ENCODE data around the gene ANKRD31. TPM values are rescaled to one million over a fixed set of nuclear protein-coding genes. Genes with fewer than 3 reads are reported as not detected.
A peak's percentile ranks its signal among the peaks of the same experiment; 100 is the strongest.
"Not testable (repeated sequence)": the region's sequence is repeated elsewhere in the genome, so short reads cannot be mapped to it uniquely, and the experiment has no call there.

Gene ANKRD31
- total RNA-seq, 1 donor from 2014 or later, result 0.07 TPM

GRCh38 chr5:75168026-75168735 is 68.5 kb downstream of the ANKRD31 start:
- no peak overlapping the region for H3K27ac ChIP-seq (ENCODE audit: low read depth, low read length)

GRCh38 chr5:75167345-75167744 is 69.3 kb downstream of the ANKRD31 start:
- peak; percentile 5 for TF ChIP-seq CTCF (IDR thresholded peaks at IDR 0.05; ENCODE audit: insufficient read depth, low read depth, low read length)
- TF ChIP-seq EZH2 (IDR thresholded peaks at IDR 0.05; ENCODE audit: insufficient read depth, low read length), result no peak
- Mint-ChIP-seq H3K27ac (ENCODE audit: unreplicated experiment) (no peak overlapping the region), H3K4me3 (ENCODE audit: unreplicated experiment) (no peak overlapping the region), H3K9me3 (ENCODE audit: unreplicated experiment) (peaks cover 2% of the 10 kb centered on the region), H3K36me3 (ENCODE audit: low read depth, unreplicated experiment) (no peaks in the 10 kb centered on the region), H3K27me3 (ENCODE audit: low read depth, unreplicated experiment) (no peaks in the 10 kb centered on the region), H3K4me1 (ENCODE audit: low read depth, unreplicated experiment) (peaks cover 6% of the 10 kb centered on the region)
- no peaks in the 10 kb centered on the region for H3K27me3 ChIP-seq (ENCODE audit: insufficient read depth, low read length)
- no peak overlapping the region for H2AFZ ChIP-seq (ENCODE audit: low read depth, low read length)
- H3K4me2 ChIP-seq (ENCODE audit: low read length), result no peak overlapping the region
- no peaks in the 10 kb centered on the region for H3K4me1 ChIP-seq (ENCODE audit: insufficient read depth, low read length)
- DNase-seq (ENCODE audit: low read depth) (no peak), FAIRE-seq (no peak)
- H3K36me3 ChIP-seq (ENCODE audit: insufficient read depth, low read length), result no peaks in the 10 kb centered on the region
- H3K9ac ChIP-seq (ENCODE audit: low read length), result no peak overlapping the region
- H3K4me3 ChIP-seq (ENCODE audit: insufficient read depth, low read depth, low read length), result no peak overlapping the region
- no peak overlapping the region for H3K27ac ChIP-seq (ENCODE audit: low read depth, low read length)
- no peaks in the 10 kb centered on the region for H3K9me3 ChIP-seq (ENCODE audit: insufficient read depth, low read depth, low read length)
- H4K20me1 ChIP-seq (ENCODE audit: insufficient read depth, low read length), result no peaks in the 10 kb centered on the region
- no peaks in the 10 kb centered on the region for H3K79me2 ChIP-seq (ENCODE audit: insufficient read depth, low read length)

More at GRCh38 chr5:75168026-75168735, 68.5 kb downstream of the ANKRD31 start:
- H3K9ac ChIP-seq (ENCODE audit: low read length), result no peak overlapping the region
- H4K20me1 ChIP-seq (ENCODE audit: insufficient read depth, low read length), result no peaks in the 10 kb centered on the region
- no peak overlapping the region for H3K27ac Mint-ChIP-seq (ENCODE audit: unreplicated experiment)
- H3K4me1 Mint-ChIP-seq (ENCODE audit: low read depth, unreplicated experiment), result peaks cover 6% of the 10 kb centered on the region
- no peaks in the 10 kb centered on the region for H3K27me3 Mint-ChIP-seq (ENCODE audit: low read depth, unreplicated experiment)
- no peaks in the 10 kb centered on the region for H3K79me2 ChIP-seq (ENCODE audit: insufficient read depth, low read length)
- H3K4me1 ChIP-seq (ENCODE audit: insufficient read depth, low read length), result no peaks in the 10 kb centered on the region
- H3K4me3 ChIP-seq (ENCODE audit: insufficient read depth, low read depth, low read length), result no peak overlapping the region
- H2AFZ ChIP-seq (ENCODE audit: low read depth, low read length), result no peak overlapping the region
- no peaks in the 10 kb centered on the region for H3K36me3 ChIP-seq (ENCODE audit: insufficient read depth, low read length)
- no peaks in the 10 kb centered on the region for H3K9me3 ChIP-seq (ENCODE audit: insufficient read depth, low read depth, low read length)
- no peaks in the 10 kb centered on the region for H3K36me3 Mint-ChIP-seq (ENCODE audit: low read depth, unreplicated experiment)
- no peaks in the 10 kb centered on the region for H3K27me3 ChIP-seq (ENCODE audit: insufficient read depth, low read length)
- DNase-seq (ENCODE audit: low read depth), result no peak
- H3K4me2 ChIP-seq (ENCODE audit: low read length), result no peak overlapping the region
- no peak overlapping the region for H3K4me3 Mint-ChIP-seq (ENCODE audit: unreplicated experiment)
- peaks cover 4% of the 10 kb centered on the region for H3K9me3 Mint-ChIP-seq (ENCODE audit: unreplicated experiment)
- no peak for FAIRE-seq
- no peak for TF ChIP-seq EZH2 (IDR thresholded peaks at IDR 0.05; ENCODE audit: insufficient read depth, low read length)
- TF ChIP-seq CTCF (IDR thresholded peaks at IDR 0.05; ENCODE audit: insufficient read depth, low read depth, low read length), result no peak

- H3K36me3 Mint-ChIP-seq (ENCODE audit: low read depth, unreplicated experiment); H3K79me2 ChIP-seq (ENCODE audit: insufficient read depth, low read length); H3K36me3 ChIP-seq (ENCODE audit: insufficient read depth, low read length); FAIRE-seq; H3K4me2 ChIP-seq (ENCODE audit: low read length); H3K27me3 Mint-ChIP-seq (ENCODE audit: low read depth, unreplicated experiment); H3K4me3 Mint-ChIP-seq (ENCODE audit: unreplicated experiment); DNase-seq (ENCODE audit: low read depth); H3K27me3 ChIP-seq (ENCODE audit: insufficient read depth, low read length); H3K4me1 Mint-ChIP-seq (ENCODE audit: low read depth, unreplicated experiment); H3K9me3 ChIP-seq (ENCODE audit: insufficient read depth, low read depth, low read length); H3K9ac ChIP-seq (ENCODE audit: low read length); H2AFZ ChIP-seq (ENCODE audit: low read depth, low read length); H3K27ac ChIP-seq (ENCODE audit: low read depth, low read length); H3K4me1 ChIP-seq (ENCODE audit: insufficient read depth, low read length); H3K4me3 ChIP-seq (ENCODE audit: insufficient read depth, low read depth, low read length); H3K27ac Mint-ChIP-seq (ENCODE audit: unreplicated experiment); H4K20me1 ChIP-seq (ENCODE audit: insufficient read depth, low read length): not testable (repeated sequence)
- H3K9me3 Mint-ChIP-seq (ENCODE audit: unreplicated experiment), result peaks cover 19% of the 10 kb centered on the region
These were observed 75.2 kb downstream of the ANKRD31 start for GRCh38 chr5:75161508-75161907.

Measured in astrocyte (in vitro differentiated cells and primary cell).